ENCODE data around the gene SMAD3. TPM values are rescaled to one million over a fixed set of nuclear protein-coding genes. Genes with fewer than 3 reads are reported as not detected.

The SMAD3 gene
- 10 to 100 TPM in 5 of 6 experiments, 1 to 10 TPM in 1; 9.2 to 34.0 (median 14.4) TPM for total RNA-seq
- long read RNA-seq, partial matches to known transcripts = 0 of 4 reads
- long read RNA-seq, other reads (novel, unspliced or antisense) = 4 of 4 reads

GRCh38 chr15:67065531-67066005 is at the start of gene SMAD3:
TSS of gene SMAD3 (plus strand) at chr15:67065602. CDS start at chr15:67066155, 553 bp downstream.
- Histone ChIP-seq H3K4me3 (peak within 1 kb of the TSS; percentile 63 to 76 (median 72)), H3K4me1 (peaks cover 0 to 57% (median 19%) of the 10 kb centered on the region in 4 donors), H3K36me3 (peaks cover 0 to 2% (median 0%) of the 10 kb centered on the region in 4 donors), H3K9me3 (no peaks in the 10 kb centered on the region), H3K27ac (peak within 1 kb of the TSS; percentile 89 to 97 (median 91)), H3K27me3 (no peaks in the 10 kb centered on the region)
- peak; percentile 94 to 97 (median 96) for DNase-seq
- TF ChIP-seq POLR2A (IDR thresholded peaks at IDR 0.05) (peak; percentile 89), CTCF (IDR thresholded peaks at IDR 0.05) (peak in 1 of 4 donors; percentile 7)
- intact Hi-C loops (cut with DNase I) = loop anchor here in 1 of 2 donors (10.0 kb wide), 1 partner anchor 99 kb away; no protein-coding TSS in a partner anchor
- ATAC-seq = peak; percentile 63 to 85 (median 74)
- 0% methylated on average over 2 of the region's 63 CpGs for WGBS (ENCODE audit: insufficient coverage, low coverage, low lambda C conversion rate, missing lambda C conversion rate)

- H3K4me1 ChIP-seq = peaks cover 0 to 21% (median 9%) of the 10 kb centered on the region in 4 donors
- no peak overlapping the region for H3K27ac ChIP-seq
- ATAC-seq (no peak), DNase-seq (no peak)
- WGBS (ENCODE audit: insufficient coverage, low coverage, low lambda C conversion rate, missing lambda C conversion rate) = 69% methylated on average over 4 of the region's 4 CpGs
- H3K4me3 ChIP-seq = no peak overlapping the region
- intact Hi-C loops (cut with DNase I) = no loop called here
- no peaks in the 10 kb centered on the region for H3K36me3 ChIP-seq
- H3K27me3 ChIP-seq = no peaks in the 10 kb centered on the region
- no peak for TF ChIP-seq POLR2A (IDR thresholded peaks at IDR 0.05)
- no peak for TF ChIP-seq CTCF (IDR thresholded peaks at IDR 0.05)
- no peaks in the 10 kb centered on the region for H3K9me3 ChIP-seq
These were observed 48.1 kb upstream of the SMAD3 start for GRCh38 chr15:67017311-67017710.

- TF ChIP-seq CTCF (IDR thresholded peaks at IDR 0.05) (no peak), POLR2A (IDR thresholded peaks at IDR 0.05) (no peak)
- H3K4me3 ChIP-seq = no peak overlapping the region
- 75% methylated on average over 1 of the region's 1 CpG for WGBS (ENCODE audit: insufficient coverage, low coverage, low lambda C conversion rate, missing lambda C conversion rate)
- no peaks in the 10 kb centered on the region for H3K36me3 ChIP-seq
- ATAC-seq (no peak), DNase-seq (no peak)
- intact Hi-C loops (cut with DNase I) = no loop called here
- H3K4me1 ChIP-seq = peaks cover 0 to 19% (median 9%) of the 10 kb centered on the region in 4 donors
- no peaks in the 10 kb centered on the region for H3K27me3 ChIP-seq
- no peak overlapping the region for H3K27ac ChIP-seq
- H3K9me3 ChIP-seq = no peaks in the 10 kb centered on the region
These were observed 47.4 kb upstream of the SMAD3 start for GRCh38 chr15:67018026-67018425.

GRCh38 chr15:67018441-67018840 is 47.0 kb upstream of the SMAD3 start:
- Histone ChIP-seq H3K27ac (no peak overlapping the region), H3K27me3 (no peaks in the 10 kb centered on the region), H3K4me3 (no peak overlapping the region), H3K4me1 (peaks cover 0 to 19% (median 9%) of the 10 kb centered on the region in 4 donors), H3K9me3 (no peaks in the 10 kb centered on the region), H3K36me3 (no peaks in the 10 kb centered on the region)
- no peak for DNase-seq
- 82% methylated on average over 10 of the region's 10 CpGs for WGBS (ENCODE audit: insufficient coverage, low coverage, low lambda C conversion rate, missing lambda C conversion rate)
- no peak for ATAC-seq
- no peak for TF ChIP-seq POLR2A (IDR thresholded peaks at IDR 0.05)
- no peak for TF ChIP-seq CTCF (IDR thresholded peaks at IDR 0.05)
- intact Hi-C loops (cut with DNase I) = no loop called here
